IMR-90 (cell line): ENCODE data around the gene USP25. TPM values are rescaled to one million over a fixed set of nuclear protein-coding genes. Genes with fewer than 3 reads are reported as not detected.

Experiments
- ATAC-seq: fragments of 200-7000 bp; cut with Tn5 transposase; 2 replicates; pipeline ENCODE4 v1.9.1; 2020; ENCODE audit warnings: low read depth, mild to moderate bottlenecking, moderate library complexity
- BruUV-seq: library from RNA; stranded (reverse); fragments of 400-500 nt; replicated peaks from 2 replicates; lab custom pipeline; 2021; lab: Mats Ljungman, UMichigan
- CTCF ChIA-PET: fragments of 300-600 bp; formaldehyde crosslinking; extraction: SDS; loops from one replicate; lab custom pipeline; 2021; ENCODE audit warnings: antibody characterized with exemption; lab: Yijun Ruan, JAX
- POLR2A ChIA-PET: fragments of 300-600 bp; sonication (Branson Sonifier 250); formaldehyde crosslinking; loops from one replicate; lab custom pipeline; 2022; ENCODE audit warnings: antibody characterized with exemption; ENCODE audit not compliant: unreplicated experiment; lab: Charles Lee
- DNase-seq: peaks from one replicate; pipeline ENCODE4 v3.0.0; 2013
- H2AFZ ChIP-seq: replicated peaks from 2 replicates; pipeline ENCODE3; 2013; ENCODE audit warnings: low read length, mild to moderate bottlenecking; ENCODE audit not compliant: poor library complexity
- H2AK5ac ChIP-seq: 2 replicates; pipeline ENCODE4 v1.6.1; 2013; ENCODE audit warnings: low read depth, low read length, inconsistent platforms
- H2AK9ac ChIP-seq: replicated peaks from 2 replicates; pipeline ENCODE3; 2013; ENCODE audit warnings: mild to moderate bottlenecking, low read depth, low read length, moderate library complexity; ENCODE audit not compliant: poor library complexity
- H2BK120ac ChIP-seq: 2 replicates; pipeline ENCODE4 v1.6.1; 2013; ENCODE audit warnings: low read depth, low read length, inconsistent platforms
- H2BK15ac ChIP-seq: 3 replicates; pipeline ENCODE4 v1.6.1; 2013; ENCODE audit warnings: low read depth, low read length, inconsistent platforms
- H2BK20ac ChIP-seq: 2 replicates; pipeline ENCODE4 v1.6.1; 2013; ENCODE audit warnings: low read depth, mild to moderate bottlenecking, inconsistent platforms, low read length, moderate library complexity
- H2BK5ac ChIP-seq: 2 replicates; pipeline ENCODE4 v1.6.1; 2013; ENCODE audit warnings: mild to moderate bottlenecking, low read depth, low read length, inconsistent platforms; ENCODE audit not compliant: poor library complexity, severe bottlenecking
- H3K14ac ChIP-seq: replicated peaks from 2 replicates; pipeline ENCODE4 v1.6.1; 2013; ENCODE audit warnings: low read depth, low read length, inconsistent platforms
- H3K18ac ChIP-seq: 2 replicates; pipeline ENCODE4 v1.6.1; 2013; ENCODE audit warnings: low read depth, low read length, control low read depth
- H3K23ac ChIP-seq: 2 replicates; pipeline ENCODE4 v1.6.1; 2013; ENCODE audit warnings: low read depth, low read length, inconsistent platforms
- H3K27ac ChIP-seq: 2 replicates; pipeline ENCODE4 v1.5.1; 2013; ENCODE audit warnings: mild to moderate bottlenecking, control low read depth, low read length; ENCODE audit not compliant: insufficient read depth
- H3K27me3 ChIP-seq: 2 replicates; pipeline ENCODE4 v1.6.1; 2013; ENCODE audit warnings: low read length; ENCODE audit not compliant: control insufficient read depth, insufficient read depth
- H3K36me3 ChIP-seq: 2 replicates; pipeline ENCODE4 v1.6.1; 2013; ENCODE audit warnings: low read length, mixed read lengths; ENCODE audit not compliant: control insufficient read depth, insufficient read depth
- H3K4ac ChIP-seq: 2 replicates; pipeline ENCODE4 v1.6.1; 2013; ENCODE audit warnings: low read depth, low read length, inconsistent platforms
- H3K4me1 ChIP-seq: 2 replicates; pipeline ENCODE4 v1.6.1; 2013; ENCODE audit warnings: low read length, mixed read lengths; ENCODE audit not compliant: control insufficient read depth, insufficient read depth
- H3K4me2 ChIP-seq: 2 replicates; pipeline ENCODE4 v1.6.1; 2013; ENCODE audit warnings: low read depth, mild to moderate bottlenecking, control low read depth, low read length, moderate library complexity
- H3K4me3 ChIP-seq: 2 replicates; pipeline ENCODE4 v1.5.1; 2013; ENCODE audit warnings: low read depth, mild to moderate bottlenecking, control low read depth, low read length, moderate library complexity; ENCODE audit not compliant: insufficient read depth
- H3K56ac ChIP-seq: 2 replicates; pipeline ENCODE4 v1.6.1; 2013; ENCODE audit warnings: low read length, inconsistent platforms; ENCODE audit not compliant: insufficient read depth; ENCODE audit errors: extremely low read depth
- H3K79me1 ChIP-seq, 2 experiments: 2 replicates each; pipeline ENCODE4 v1.6.1; 2013; ENCODE audit warnings: low read length in 2 of 2, inconsistent platforms in 1 of 2, low read depth in 1 of 2
- H3K9ac ChIP-seq: 2 replicates; pipeline ENCODE4 v1.6.1; 2013; ENCODE audit warnings: low read depth, low read length, control low read depth
- H3K9me1 ChIP-seq: 2 replicates; pipeline ENCODE4 v1.6.1; 2013; ENCODE audit warnings: low read length, inconsistent platforms; ENCODE audit not compliant: insufficient read depth
- H3K9me3 ChIP-seq: 2 replicates; pipeline ENCODE4 v1.6.1; 2013; ENCODE audit warnings: low read length; ENCODE audit not compliant: control insufficient read depth, insufficient read depth
- H4K20me1 ChIP-seq: 2 replicates; pipeline ENCODE4 v1.6.1; 2013; ENCODE audit warnings: low read length, inconsistent platforms; ENCODE audit not compliant: insufficient read depth
- H4K5ac ChIP-seq: 2 replicates; pipeline ENCODE4 v1.6.1; 2013; ENCODE audit warnings: mild to moderate bottlenecking, low read depth, low read length, control low read depth
- H4K8ac ChIP-seq, 2 experiments: 2 replicates each; pipeline ENCODE4 v1.6.1; 2013; ENCODE audit warnings: low read depth in 2 of 2, low read length in 2 of 2, control low read depth in 1 of 2, inconsistent platforms in 1 of 2
- H4K91ac ChIP-seq: 2 replicates; pipeline ENCODE4 v1.6.1; 2013; ENCODE audit warnings: low read depth, low read length, inconsistent platforms; ENCODE audit not compliant: insufficient read depth
- FOS ChIP-seq: fragments of 150-350 bp; IDR thresholded peaks from 2 replicates; pipeline ENCODE4 v1.6.1; 2016; ENCODE audit warnings: low read depth, low read length
- NFE2L2 ChIP-seq: fragments of 150-350 bp; IDR thresholded peaks from 2 replicates; pipeline ENCODE4 v1.6.1; 2016; ENCODE audit warnings: low read depth, mild to moderate bottlenecking, low read length
- RCOR1 ChIP-seq: IDR thresholded peaks from 2 replicates; pipeline ENCODE4 v1.6.1; 2012; ENCODE audit warnings: mild to moderate bottlenecking, low read length, improper control_type of control experiment; ENCODE audit not compliant: insufficient replicate concordance
- WGBS, 2 experiments: methylation state at CpG; one replicate each; pipeline versions ENCODE4 v1.1.5 to v1.1.7; 2013; ENCODE audit warnings: missing lambda C conversion rate in 2 of 2; ENCODE audit not compliant: insufficient read length in 1 of 2; ENCODE audit errors: extremely low coverage in 2 of 2; 5-methylcytosine and 5-hydroxymethylcytosine counted together
- dilution Hi-C: fragments of 300-500 bp; cut with HindIII; formaldehyde crosslinking; loops from one replicate; pipeline ENCODE4 v1.14.3; 2018; ENCODE audit warnings: low sequenced_read_pairs; ENCODE audit not compliant: unreplicated experiment
- in situ Hi-C: fragments of 300-500 bp; cut with MboI; formaldehyde crosslinking; loops from 3 replicates; pipeline ENCODE4 v1.14.3; 2019; ENCODE audit warnings: low sequenced_read_pairs, inconsistent platforms, mixed read lengths
- intact Hi-C: fragments of 100-400 bp; cut with micrococcal nuclease; formaldehyde crosslinking; loops from 2 replicates; pipeline ENCODE4 v1.10.0; 2022
- polyA plus RNA-seq, 3 experiments: library from polyadenylated mRNA; depleted of rRNA; stranded (reverse); fragments of >200 nt; gene quantifications; 2 replicates each; pipeline ENCODE4 v1.2.3, GENCODE V29; 2012; ENCODE audit warnings: low replicate concordance in 1 of 3
- total RNA-seq: library from RNA; depleted of rRNA; stranded (reverse); fragments of >200 nt; gene quantifications from 2 replicates; pipeline ENCODE4 v1.2.3, GENCODE V29; 2012

USP25 gene
- total and polyA plus RNA-seq, 2 of the 4 experiments (the other 2 are of a cell fraction), result 9.3 to 23.3 TPM

- no peaks in the 10 kb centered on the region for H3K9me1 ChIP-seq
- no peaks in the 10 kb centered on the region; the same call in 1 of the 2 replicates for H3K27me3 ChIP-seq
- no peak overlapping the region for H2AK9ac ChIP-seq
- peak; percentile 97 for ATAC-seq
- no peak overlapping the region for H3K56ac ChIP-seq
- H3K9me3 ChIP-seq, result no peaks in the 10 kb centered on the region
- no peak overlapping the region for H3K4me2 ChIP-seq
- WGBS, 2 experiments, result 0% methylated on average over 1 of the region's 3 CpGs; no CpG with 5 or more reads in 1 of the 2 experiments
- no peak overlapping the region for H3K4me3 ChIP-seq
- no peak overlapping the region for H3K14ac ChIP-seq
- H2AFZ ChIP-seq, result no peak overlapping the region
- H3K79me1 ChIP-seq, result no peaks in the 10 kb centered on the region
- in situ Hi-C loops, result no loop called here
- TF ChIP-seq NFE2L2 (no peak), FOS (peak; percentile 81), RCOR1 (no peak)
- dilution Hi-C loops, result no loop called here
- H3K4me1 ChIP-seq, result no peaks in the 10 kb centered on the region
- no peaks in the 10 kb centered on the region for H3K36me3 ChIP-seq
- no peak overlapping the region for H2AK5ac ChIP-seq
- H3K23ac ChIP-seq, result no peak overlapping the region
- no peak overlapping the region for H3K4ac ChIP-seq
- H4K5ac ChIP-seq, result no peak overlapping the region
- DNase-seq, result peak; percentile 97
- no peak overlapping the region for H3K27ac ChIP-seq
- H2BK15ac ChIP-seq, result no peak overlapping the region
- no peak overlapping the region for H4K91ac ChIP-seq
- CTCF ChIA-PET, result no interaction called here
- H4K20me1 ChIP-seq, result no peaks in the 10 kb centered on the region
- no peak overlapping the region for H3K18ac ChIP-seq
- no peak overlapping the region for H4K8ac ChIP-seq
- no TSS peak for BruUV-seq
- H3K9ac ChIP-seq, result no peak overlapping the region
- no peak overlapping the region for H2BK20ac ChIP-seq
- POLR2A ChIA-PET, result interaction anchor here (0.7 kb wide), 1 partner anchor 14 kb away, joined by 3 read pairs; no protein-coding TSS in a partner anchor
- intact Hi-C loops, result no loop called here
- no peak overlapping the region for H2BK120ac ChIP-seq
- H2BK5ac ChIP-seq, result no peak overlapping the region
Measured at GRCh38 chr21:15706696-15707095, 23.1 kb upstream of the USP25 start.
